HG02852 (cell line): Measurements from ENCODE around the gene SOX5.
"Not testable (repeated sequence)": the region's sequence is repeated elsewhere in the genome, so short reads cannot be mapped to it uniquely, and the experiment has no call there.

ENCODE experiments used
- ATAC-seq: cut with Tn5 transposase; IDR thresholded peaks from one replicate; pipeline ENCODE4 v1.9.1; 2021; ENCODE audit warnings: mild to moderate bottlenecking, moderate library complexity; ENCODE audit not compliant: unreplicated experiment

Gene SOX5

GRCh38 chr12:23504641-23505399 lies 444.6 kb downstream of the SOX5 start:
- ATAC-seq = no peak

GRCh38 chr12:23504043-23504442 lies 445.4 kb downstream of the SOX5 start:
- no peak for ATAC-seq

GRCh38 chr12:23503544-23503943 lies 445.9 kb downstream of the SOX5 start:
- ATAC-seq = no peak

GRCh38 chr12:23502259-23502658 lies 447.2 kb downstream of the SOX5 start:
- ATAC-seq = no peak

- ATAC-seq = no peak
Observed at GRCh38 chr12:23495472-23495871, 454.0 kb downstream of the SOX5 start.

GRCh38 chr12:23493672-23494071 lies 455.8 kb downstream of the SOX5 start:
- ATAC-seq = no peak

- not testable (repeated sequence) for ATAC-seq
Observed at GRCh38 chr12:23491029-23491428, 458.4 kb downstream of the SOX5 start.

GRCh38 chr12:23488130-23488529 lies 461.3 kb downstream of the SOX5 start:
- ATAC-seq = no peak

GRCh38 chr12:23484238-23484637 lies 465.2 kb downstream of the SOX5 start:
- no peak for ATAC-seq

- no peak for ATAC-seq
Observed at GRCh38 chr12:23482571-23482970, 466.9 kb downstream of the SOX5 start.
